Measurements from ENCODE around the gene LDLRAD4.
"Not testable (repeated sequence)": the region's sequence is repeated elsewhere in the genome, so short reads cannot be mapped to it uniquely, and the experiment has no call there.

The LDLRAD4 gene

GRCh38 chr18:13658436-13659204 is 440.1 kb downstream of the LDLRAD4 start:
- no peak for DNase-seq

GRCh38 chr18:13660510-13660909 is 441.9 kb downstream of the LDLRAD4 start:
- DNase-seq: peak; percentile 48

- DNase-seq: peak; percentile 30
Observed at GRCh38 chr18:13661051-13661778, 442.7 kb downstream of the LDLRAD4 start.

DNA sequence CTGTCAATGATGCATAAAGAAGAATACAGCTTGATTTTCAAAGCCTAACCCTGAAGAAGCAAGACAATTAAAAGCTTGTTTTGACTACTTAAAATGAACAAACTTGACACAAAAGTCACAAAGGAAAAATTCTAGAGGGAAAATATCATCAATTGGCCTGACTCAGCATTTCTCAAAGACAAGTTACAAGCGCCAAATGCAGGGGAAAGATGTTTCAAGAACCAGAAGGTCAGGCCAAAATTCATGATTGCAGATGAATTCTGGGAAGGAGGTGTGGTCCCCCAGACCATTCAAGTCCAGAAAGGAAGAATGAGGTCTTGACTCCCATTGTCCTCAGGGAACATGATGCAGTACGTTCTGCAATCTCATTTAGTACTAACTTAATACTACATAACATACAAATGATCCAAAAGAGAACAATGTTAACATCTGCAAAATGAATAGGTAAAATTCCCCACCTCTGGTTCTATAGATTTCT is 443.3 kb downstream of the LDLRAD4 start:
- no peak for DNase-seq

DNA sequence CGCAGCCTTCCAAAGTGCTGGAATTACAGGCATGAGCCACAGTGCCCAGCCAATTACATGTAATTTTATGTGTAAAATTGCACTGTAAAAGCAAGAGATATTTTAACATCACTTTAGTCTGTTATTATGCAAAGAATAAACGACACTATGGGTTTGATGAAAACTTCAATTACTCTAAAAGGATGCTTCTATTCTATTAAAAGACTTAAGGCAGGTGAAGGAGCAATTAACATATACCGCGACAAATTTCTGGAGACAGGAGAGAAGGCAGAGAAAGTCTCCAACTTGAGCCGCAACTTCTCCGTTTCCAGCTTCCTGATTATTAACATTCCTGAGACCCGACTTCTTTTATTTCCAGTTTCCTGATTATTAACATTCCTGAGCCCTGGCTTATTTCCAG is 454.1 kb downstream of the LDLRAD4 start:
- peak; percentile 44 for DNase-seq

DNA sequence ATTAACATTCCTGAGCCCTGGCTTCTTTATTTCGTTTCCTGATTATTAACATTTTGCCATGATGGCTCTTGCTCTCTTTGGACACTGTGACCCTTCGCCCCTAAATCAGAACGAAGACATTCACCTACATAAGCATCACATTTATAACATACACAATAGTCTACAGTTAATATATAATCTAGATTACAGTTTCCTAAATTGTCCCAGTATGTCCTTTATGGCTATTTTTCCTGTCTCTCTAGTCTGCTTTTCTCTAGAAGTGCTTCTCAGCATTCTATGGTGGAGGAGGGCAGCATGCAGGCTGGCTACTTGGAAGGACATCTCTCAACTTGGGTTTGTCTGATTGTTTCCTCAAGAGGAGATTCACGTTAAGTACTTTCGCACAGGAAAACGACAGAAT is 457.9 kb downstream of the LDLRAD4 start:
- DNase-seq: no peak

- DNase-seq: not testable (repeated sequence)
Observed at GRCh38 chr18:13677350-13677749, 458.8 kb downstream of the LDLRAD4 start.

- DNase-seq: no peak
Observed at GRCh38 chr18:13680612-13681011, 462.1 kb downstream of the LDLRAD4 start.

DNA sequence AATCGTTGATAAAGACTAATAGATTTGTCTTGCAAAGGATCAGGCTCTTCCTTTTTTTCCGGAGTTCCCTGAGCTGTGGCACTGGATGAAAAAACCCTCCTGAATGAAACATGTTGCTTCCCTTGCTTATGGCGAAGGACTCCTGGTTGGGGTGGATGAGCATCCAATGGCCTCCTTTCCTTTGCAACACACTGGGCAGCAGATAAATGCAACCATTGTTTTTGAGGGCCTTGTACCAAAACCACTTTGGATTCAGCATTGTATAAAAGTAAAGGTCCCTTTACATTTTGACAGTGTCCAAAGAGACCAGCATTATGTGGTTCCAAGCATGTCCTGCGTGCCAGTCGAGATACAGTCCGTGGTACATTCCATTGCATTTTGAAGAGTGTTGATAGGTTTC is 463.1 kb downstream of the LDLRAD4 start:
- DNase-seq: no peak

- DNase-seq: no peak
Observed at GRCh38 chr18:13684546-13684945, 466.0 kb downstream of the LDLRAD4 start.

DNA sequence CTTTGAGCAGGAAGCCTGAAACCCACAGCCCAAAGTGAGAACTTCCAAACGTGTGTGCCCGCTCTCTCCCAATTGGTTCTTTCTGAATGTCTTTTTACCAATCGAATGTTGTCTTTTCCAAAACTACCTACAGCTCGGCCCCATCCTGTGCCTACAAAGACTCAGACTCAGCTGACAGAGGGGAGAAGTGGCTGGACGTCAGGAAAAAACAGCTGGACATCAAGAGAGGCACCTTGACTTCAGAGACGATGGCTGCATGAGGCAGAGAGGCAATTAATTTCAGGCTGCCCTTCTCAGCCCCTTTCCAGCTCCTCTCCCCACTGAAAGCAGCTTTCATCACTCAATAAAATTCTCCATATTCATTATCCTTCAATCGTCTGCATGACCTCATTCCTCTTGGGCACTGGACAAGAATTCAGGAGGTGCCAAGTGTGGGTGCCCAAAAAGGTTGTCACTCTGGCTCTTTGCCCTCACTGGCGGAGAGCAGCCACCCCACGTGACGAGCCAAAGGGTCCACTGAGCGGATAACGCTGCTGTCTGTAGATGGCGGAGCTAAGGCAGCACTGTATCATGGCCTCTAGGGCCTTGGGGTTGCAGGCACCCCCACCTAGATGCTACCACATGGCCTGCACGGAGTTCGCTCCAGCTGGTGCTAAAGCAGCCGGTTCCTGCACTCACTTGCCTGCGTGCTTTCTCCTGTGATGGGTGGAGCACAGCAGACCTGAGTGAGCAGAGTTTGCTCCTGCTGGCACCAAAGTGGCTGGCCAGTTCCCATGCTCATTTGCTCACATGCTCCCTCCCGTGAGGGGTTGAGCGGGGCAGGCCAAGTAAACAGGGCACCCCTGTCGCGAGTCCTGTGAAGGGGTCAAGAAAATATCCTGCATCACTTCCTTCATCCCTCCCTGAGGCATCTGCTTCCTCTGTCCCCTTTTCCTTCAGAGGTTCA is 469.9 kb downstream of the LDLRAD4 start:
- DNase-seq: no peak

- not testable (repeated sequence) for DNase-seq
Observed at GRCh38 chr18:13690060-13690459, 471.5 kb downstream of the LDLRAD4 start.

- not testable (repeated sequence) for DNase-seq
Observed at GRCh38 chr18:13695337-13695736, 476.8 kb downstream of the LDLRAD4 start.

GRCh38 chr18:13696961-13697360 is 478.4 kb downstream of the LDLRAD4 start:
- DNase-seq: no peak

DNA sequence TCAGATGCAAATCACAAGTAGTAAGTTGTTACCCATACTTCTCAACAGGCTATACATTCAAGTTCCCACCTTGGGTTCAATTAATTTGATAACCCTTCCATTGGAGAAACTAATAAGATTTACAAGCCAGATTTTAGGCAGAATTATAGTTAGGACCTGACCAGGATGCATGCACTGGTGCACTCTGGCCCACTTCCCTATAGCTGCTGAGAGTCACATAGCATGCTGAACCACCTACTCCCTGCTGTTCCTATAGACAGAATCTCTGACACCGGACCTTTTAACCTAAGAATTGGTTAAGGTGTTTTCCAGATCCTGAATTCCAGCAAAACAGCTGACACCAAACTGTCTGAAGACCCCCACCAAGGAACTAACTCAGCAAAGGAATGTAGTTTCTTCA is 481.6 kb downstream of the LDLRAD4 start:
- no peak for DNase-seq
